PC-9 (cell line): ENCODE measurements around the gene PLEKHA5. TPM values are rescaled to one million over a fixed set of nuclear protein-coding genes. Genes with fewer than 3 reads are reported as not detected.

Experiments used
- BruUV-seq: library from RNA; stranded (reverse); fragments of 400-500 nt; replicated peaks from 2 replicates; lab custom pipeline; 2021; lab: Mats Ljungman, UMichigan
- CTCF ChIA-PET: fragments of 300-600 bp; sonication (Branson Sonifier 250); formaldehyde crosslinking; loops from one replicate; lab custom pipeline; 2022; ENCODE audit warnings: antibody characterized with exemption; lab: Charles Lee
- POLR2A ChIA-PET: fragments of 300-600 bp; sonication (Branson Sonifier 250); formaldehyde crosslinking; loops from one replicate; lab custom pipeline; 2022; ENCODE audit warnings: antibody characterized with exemption; ENCODE audit not compliant: unreplicated experiment; lab: Charles Lee
- DNase-seq, 2 experiments: peaks; one replicate each; pipeline versions ENCODE4 v3.0.0 to v3.0.0-alpha.2; 2015 to 2022; ENCODE audit warnings: mixed read lengths in 1 of 2
- H2AFZ ChIP-seq: fragments of 200-600 bp; sonication (generic); 2 replicates; pipeline ENCODE4 v1.8.1; 2017; ENCODE audit warnings: antibody characterized with exemption
- H3F3A ChIP-seq: fragments of 200-600 bp; sonication (generic); 2 replicates; pipeline ENCODE4 v1.8.1; 2017; ENCODE audit warnings: antibody characterized with exemption, mild to moderate bottlenecking, low read depth; ENCODE audit not compliant: insufficient read depth
- H3K27ac ChIP-seq: fragments of 200-600 bp; sonication (generic); 2 replicates; pipeline ENCODE4 v1.6.1; 2016; ENCODE audit warnings: mixed run types
- H3K27me3 ChIP-seq: fragments of 200-600 bp; sonication (generic); 2 replicates; pipeline ENCODE4 v1.6.1; 2016; ENCODE audit warnings: low read depth, mixed run types; ENCODE audit not compliant: insufficient read depth
- H3K36me3 ChIP-seq: fragments of 200-600 bp; sonication (generic); 2 replicates; pipeline ENCODE4 v1.6.1; 2016; ENCODE audit warnings: low read depth, mixed run types
- H3K4me1 ChIP-seq: fragments of 200-600 bp; sonication (generic); replicated peaks from 2 replicates; pipeline ENCODE4 v1.6.1; 2016; ENCODE audit warnings: mixed run types; ENCODE audit not compliant: insufficient read depth
- H3K4me2 ChIP-seq: fragments of 200-600 bp; sonication (generic); 2 replicates; pipeline ENCODE4 v1.6.1; 2017; ENCODE audit warnings: mixed run types
- H3K4me3 ChIP-seq: fragments of 200-600 bp; sonication (generic); 2 replicates; pipeline ENCODE4 v1.6.1; 2016; ENCODE audit warnings: mixed run types
- H3K79me2 ChIP-seq: fragments of 200-600 bp; sonication (generic); 2 replicates; pipeline ENCODE4 v1.6.1; 2017; ENCODE audit warnings: low read depth, mixed run types
- H3K9me2 ChIP-seq: fragments of 200-600 bp; sonication (generic); 2 replicates; pipeline ENCODE4 v1.8.1; 2017; ENCODE audit warnings: mild to moderate bottlenecking; ENCODE audit not compliant: insufficient read depth
- H3K9me3 ChIP-seq: fragments of 200-600 bp; sonication (generic); 2 replicates; pipeline ENCODE4 v1.8.1; 2016; ENCODE audit warnings: low read depth; ENCODE audit not compliant: insufficient read depth
- H4K20me1 ChIP-seq: fragments of 200-600 bp; sonication (generic); 2 replicates; pipeline ENCODE4 v1.8.1; 2017; ENCODE audit not compliant: insufficient read depth
- EZH2 ChIP-seq: fragments of 200-600 bp; sonication (generic); IDR thresholded peaks from 2 replicates; pipeline ENCODE4 v1.8.0; 2017; ENCODE audit warnings: antibody characterized with exemption, low read depth
- intact Hi-C: fragments of 100-400 bp; cut with micrococcal nuclease; formaldehyde crosslinking; loops from one replicate; pipeline ENCODE4 v1.10.0; 2022; ENCODE audit not compliant: unreplicated experiment
- total RNA-seq: library from RNA; stranded (reverse); gene quantifications from 2 replicates; pipeline ENCODE4 v1.2.3, GENCODE V29; 2021
- TF ChIP-seq, protein P1 (sequence below): fragments of 200-600 bp; sonication (generic); conservative IDR thresholded peaks from 2 replicates; pipeline ENCODE4 v1.6.1; 2017; ENCODE audit warnings: mixed run types, antibody characterized with exemption, mild to moderate bottlenecking, moderate library complexity

PLEKHA5 gene
- total RNA-seq, 1 experiment from 2014 or later, result 54.1 TPM

DNA sequence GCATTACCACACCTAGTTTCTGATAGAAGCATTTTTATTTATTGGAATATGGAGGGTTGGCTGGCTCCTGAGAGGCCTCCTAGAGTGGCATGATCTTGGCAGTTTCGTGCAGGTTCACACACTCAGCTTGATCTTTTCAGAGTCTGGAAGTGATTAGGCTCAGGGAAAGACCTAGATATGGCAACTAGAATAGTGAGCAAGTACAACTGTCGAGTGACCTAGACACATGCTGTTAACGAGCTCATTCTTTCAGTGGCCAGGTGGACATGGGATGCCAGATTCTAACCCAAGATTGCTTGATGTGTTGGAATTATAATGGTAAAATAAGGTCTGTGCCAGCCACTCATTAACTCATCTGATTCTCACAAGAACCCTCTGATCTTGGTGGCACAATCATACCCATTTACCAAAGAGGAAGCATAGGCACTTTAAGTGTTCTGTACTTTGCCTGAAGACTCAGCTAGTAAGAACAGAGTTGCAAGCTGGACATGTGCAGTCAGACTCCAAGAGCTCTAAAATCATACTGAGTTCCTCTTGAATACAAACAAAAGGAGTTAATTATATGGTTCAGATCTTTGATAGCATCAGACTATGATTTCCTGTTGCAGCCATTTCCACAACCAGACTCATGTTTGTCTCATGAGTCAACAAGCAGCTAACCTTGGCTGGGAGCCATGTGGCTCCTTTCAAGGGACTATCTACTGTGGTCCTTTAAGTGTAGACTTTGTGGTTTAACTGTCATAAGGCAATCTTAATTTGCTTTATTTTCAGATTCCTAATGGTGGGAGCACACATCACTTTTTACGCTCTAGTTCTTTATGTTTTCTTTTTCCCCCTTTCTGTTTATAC, 144.2 kb downstream of the PLEKHA5 start:
- CTCF ChIA-PET, result interaction anchor here (0.8 to 1.1 kb wide), 2 partner anchors 844 to 954 kb away, joined by 3 to 5 read pairs; no protein-coding TSS in a partner anchor
- peak overlapping the region; percentile 24 for H3K4me2 ChIP-seq
- intact Hi-C loops, result loop anchor here (5.0 kb wide), 1 partner anchor 411 kb away; no protein-coding TSS in a partner anchor

DNA sequence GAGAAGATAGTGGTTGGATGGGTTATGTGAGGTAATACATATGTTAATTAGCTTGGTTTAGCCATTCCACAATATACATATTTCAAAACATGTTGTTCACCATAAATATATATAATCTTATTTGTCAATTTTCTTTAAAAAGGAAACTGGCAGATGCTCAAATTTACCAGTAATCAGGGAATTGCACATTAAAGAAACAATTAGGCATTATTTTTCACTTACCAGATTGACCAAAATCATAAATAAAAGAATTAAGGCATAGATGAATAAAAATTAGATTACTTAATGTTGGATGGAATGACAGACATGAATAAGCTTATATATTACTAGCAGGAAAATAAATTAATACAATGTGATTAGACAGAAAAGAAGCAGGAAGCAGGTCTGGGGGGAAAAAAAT, 147.2 kb downstream of the PLEKHA5 start:
- Histone ChIP-seq H3K4me1 (peaks cover 23% of the 10 kb centered on the region), H3K4me3 (no peak overlapping the region), H3K4me2 (no peak overlapping the region), H3K9me2 (no peaks in the 10 kb centered on the region), H3K36me3 (peaks cover 10% of the 10 kb centered on the region; the same call in 1 of the 2 replicates), H3F3A (peaks cover 14% of the 10 kb centered on the region), H3K79me2 (no peaks in the 10 kb centered on the region), H3K9me3 (no peaks in the 10 kb centered on the region; the same call in 1 of the 2 replicates), H3K27ac (no peak overlapping the region), H4K20me1 (no peaks in the 10 kb centered on the region), H3K27me3 (no peaks in the 10 kb centered on the region), H2AFZ (no peak overlapping the region)
- no peak for DNase-seq
- ChIA-PET POLR2A (interaction anchor here (0.6 kb wide), 1 partner anchor 14 kb away, joined by 3 read pairs; no protein-coding TSS in a partner anchor), CTCF (no interaction called here)
- no TSS peak for BruUV-seq
- intact Hi-C loops, result no loop called here
- TF ChIP-seq, protein P1, sequence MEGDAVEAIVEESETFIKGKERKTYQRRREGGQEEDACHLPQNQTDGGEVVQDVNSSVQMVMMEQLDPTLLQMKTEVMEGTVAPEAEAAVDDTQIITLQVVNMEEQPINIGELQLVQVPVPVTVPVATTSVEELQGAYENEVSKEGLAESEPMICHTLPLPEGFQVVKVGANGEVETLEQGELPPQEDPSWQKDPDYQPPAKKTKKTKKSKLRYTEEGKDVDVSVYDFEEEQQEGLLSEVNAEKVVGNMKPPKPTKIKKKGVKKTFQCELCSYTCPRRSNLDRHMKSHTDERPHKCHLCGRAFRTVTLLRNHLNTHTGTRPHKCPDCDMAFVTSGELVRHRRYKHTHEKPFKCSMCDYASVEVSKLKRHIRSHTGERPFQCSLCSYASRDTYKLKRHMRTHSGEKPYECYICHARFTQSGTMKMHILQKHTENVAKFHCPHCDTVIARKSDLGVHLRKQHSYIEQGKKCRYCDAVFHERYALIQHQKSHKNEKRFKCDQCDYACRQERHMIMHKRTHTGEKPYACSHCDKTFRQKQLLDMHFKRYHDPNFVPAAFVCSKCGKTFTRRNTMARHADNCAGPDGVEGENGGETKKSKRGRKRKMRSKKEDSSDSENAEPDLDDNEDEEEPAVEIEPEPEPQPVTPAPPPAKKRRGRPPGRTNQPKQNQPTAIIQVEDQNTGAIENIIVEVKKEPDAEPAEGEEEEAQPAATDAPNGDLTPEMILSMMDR, result no peak
- no peak for TF ChIP-seq EZH2

More for the DNA sequence above, 144.2 kb downstream of the PLEKHA5 start:
- no peak for TF ChIP-seq EZH2
- TF ChIP-seq, protein P1, result no peak
- Histone ChIP-seq H3K4me3 (no peak overlapping the region), H3F3A (peaks cover 14% of the 10 kb centered on the region), H3K79me2 (no peaks in the 10 kb centered on the region), H3K36me3 (peaks cover 10% of the 10 kb centered on the region; the same call in 1 of the 2 replicates), H2AFZ (no peak overlapping the region), H3K27ac (peak overlapping the region; percentile 55), H3K4me1 (peaks cover 23% of the 10 kb centered on the region), H3K9me3 (no peaks in the 10 kb centered on the region; the same call in 1 of the 2 replicates), H4K20me1 (no peaks in the 10 kb centered on the region), H3K9me2 (no peaks in the 10 kb centered on the region), H3K27me3 (no peaks in the 10 kb centered on the region)
- no TSS peak for BruUV-seq
- POLR2A ChIA-PET, result interaction anchor here (0.6 to 0.8 kb wide), 4 partner anchors 17 to 172 kb away, joined by 3 to 8 read pairs (median 6); no protein-coding TSS in a partner anchor
- peak; percentile 91 to 94 for DNase-seq

DNA sequence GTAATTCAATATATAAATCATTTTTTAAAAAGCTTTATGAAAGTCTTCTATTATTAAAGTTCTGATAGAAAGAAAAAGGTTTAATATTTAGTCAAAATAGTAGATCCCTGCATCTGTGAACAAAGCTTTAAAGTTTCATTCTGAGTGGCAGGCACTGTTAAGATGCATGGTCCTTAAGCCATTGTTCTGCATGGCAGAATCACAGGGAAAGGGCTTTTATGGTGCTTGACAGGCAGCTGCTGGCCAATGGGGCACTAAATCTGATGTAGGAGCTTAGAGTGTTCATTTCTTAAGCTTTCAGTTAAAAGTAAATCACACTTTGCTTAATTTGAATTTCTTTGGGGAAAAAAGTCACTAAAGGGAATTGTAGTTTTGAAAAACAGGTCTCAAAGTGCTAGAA, 148.2 kb downstream of the PLEKHA5 start:
- Histone ChIP-seq H3K9me2 (no peaks in the 10 kb centered on the region), H3K27me3 (no peaks in the 10 kb centered on the region), H3K4me2 (no peak overlapping the region), H3K27ac (no peak overlapping the region), H3K4me3 (no peak overlapping the region), H3F3A (peaks cover 11% of the 10 kb centered on the region), H3K79me2 (no peaks in the 10 kb centered on the region), H3K36me3 (peaks cover 10% of the 10 kb centered on the region; the same call in 1 of the 2 replicates), H3K9me3 (no peaks in the 10 kb centered on the region; the same call in 1 of the 2 replicates), H3K4me1 (peaks cover 20% of the 10 kb centered on the region), H2AFZ (no peak overlapping the region), H4K20me1 (no peaks in the 10 kb centered on the region)
- POLR2A ChIA-PET, result interaction anchor here (0.6 kb wide), 1 partner anchor 1053 kb away, joined by 7 read pairs; no protein-coding TSS in a partner anchor
- CTCF ChIA-PET, result no interaction called here
- no peak for TF ChIP-seq EZH2
- TF ChIP-seq, protein P1, result no peak
- no peak for DNase-seq
- BruUV-seq, result no TSS peak
- intact Hi-C loops, result no loop called here
